ENCODE measurements around the gene IFI27.

DNA sequence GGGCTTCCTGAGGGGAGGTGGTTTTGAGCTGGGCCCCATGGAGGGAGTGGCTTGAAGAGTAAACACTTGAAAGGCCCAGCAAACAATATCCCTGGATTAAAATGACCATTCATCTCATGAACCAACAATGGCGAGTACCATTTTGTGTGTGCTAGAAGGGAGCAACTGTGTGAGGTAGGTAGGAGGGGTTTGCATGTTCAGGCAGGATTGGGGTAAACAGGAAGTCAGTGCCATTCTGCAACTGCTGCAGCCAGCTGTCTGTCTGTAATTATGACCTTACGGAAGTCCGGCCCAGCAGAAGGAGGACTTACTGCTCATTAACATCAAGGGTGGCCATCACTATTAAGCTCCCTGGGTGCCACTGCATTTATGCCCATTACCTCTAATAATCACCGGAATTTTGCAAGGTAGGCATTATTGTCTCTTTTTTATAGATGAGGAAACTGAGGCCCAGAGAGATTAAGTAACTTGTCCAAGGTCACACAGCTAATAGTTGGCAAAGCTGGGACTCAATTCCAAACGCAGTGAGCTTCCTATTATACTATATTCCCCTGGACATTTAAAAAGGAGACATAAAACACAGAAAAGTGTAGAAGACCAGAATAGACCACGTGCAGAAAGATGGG is 35.5 kb downstream of the IFI27 start:
- TF ChIP-seq, protein P1, sequence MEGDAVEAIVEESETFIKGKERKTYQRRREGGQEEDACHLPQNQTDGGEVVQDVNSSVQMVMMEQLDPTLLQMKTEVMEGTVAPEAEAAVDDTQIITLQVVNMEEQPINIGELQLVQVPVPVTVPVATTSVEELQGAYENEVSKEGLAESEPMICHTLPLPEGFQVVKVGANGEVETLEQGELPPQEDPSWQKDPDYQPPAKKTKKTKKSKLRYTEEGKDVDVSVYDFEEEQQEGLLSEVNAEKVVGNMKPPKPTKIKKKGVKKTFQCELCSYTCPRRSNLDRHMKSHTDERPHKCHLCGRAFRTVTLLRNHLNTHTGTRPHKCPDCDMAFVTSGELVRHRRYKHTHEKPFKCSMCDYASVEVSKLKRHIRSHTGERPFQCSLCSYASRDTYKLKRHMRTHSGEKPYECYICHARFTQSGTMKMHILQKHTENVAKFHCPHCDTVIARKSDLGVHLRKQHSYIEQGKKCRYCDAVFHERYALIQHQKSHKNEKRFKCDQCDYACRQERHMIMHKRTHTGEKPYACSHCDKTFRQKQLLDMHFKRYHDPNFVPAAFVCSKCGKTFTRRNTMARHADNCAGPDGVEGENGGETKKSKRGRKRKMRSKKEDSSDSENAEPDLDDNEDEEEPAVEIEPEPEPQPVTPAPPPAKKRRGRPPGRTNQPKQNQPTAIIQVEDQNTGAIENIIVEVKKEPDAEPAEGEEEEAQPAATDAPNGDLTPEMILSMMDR (IDR thresholded peaks at IDR 0.05), result no peak
- no peak for TF ChIP-seq POLR2A (IDR thresholded peaks at IDR 0.05)
